ENCODE results near the gene PPFIBP1. TPM values are rescaled to one million over a fixed set of nuclear protein-coding genes. Genes with fewer than 3 reads are reported as not detected.
"Not testable (repeated sequence)": the region's sequence is repeated elsewhere in the genome, so short reads cannot be mapped to it uniquely, and the experiment has no call there.

PPFIBP1 gene
- total RNA-seq, 1 donor from 2014 or later = 439 TPM

GRCh38 chr12:27623645-27624044, 99.6 kb downstream of the PPFIBP1 start:
- peak in 1 of 2 donors; percentile 73 for DNase-seq (ENCODE audit: low read depth in 2 of 2)

GRCh38 chr12:27624586-27624985, 100.6 kb downstream of the PPFIBP1 start:
- DNase-seq (ENCODE audit: low read depth in 2 of 2) = peak in 1 of 2 donors; percentile 36

- peak in 1 of 2 donors; percentile 61 for DNase-seq (ENCODE audit: low read depth in 2 of 2)
These were observed 103.3 kb downstream of the PPFIBP1 start for GRCh38 chr12:27627123-27627852.

GRCh38 chr12:27627853-27628469, 104.0 kb downstream of the PPFIBP1 start:
- not testable (repeated sequence) for DNase-seq (ENCODE audit: low read depth in 2 of 2)

GRCh38 chr12:27630219-27630618, 106.2 kb downstream of the PPFIBP1 start:
- peak; percentile 32 to 58 for DNase-seq (ENCODE audit: low read depth in 2 of 2)

- DNase-seq (ENCODE audit: low read depth in 2 of 2) = no peak
These were observed 107.4 kb downstream of the PPFIBP1 start for GRCh38 chr12:27631365-27631764.

- peak; percentile 51 to 55 for DNase-seq (ENCODE audit: low read depth in 2 of 2)
These were observed 107.9 kb downstream of the PPFIBP1 start for GRCh38 chr12:27631813-27632491.

- DNase-seq (ENCODE audit: low read depth in 2 of 2) = peak; percentile 58 to 68
These were observed 111.5 kb downstream of the PPFIBP1 start for GRCh38 chr12:27635349-27635972.

- DNase-seq (ENCODE audit: low read depth in 2 of 2) = not testable (repeated sequence)
These were observed 112.6 kb downstream of the PPFIBP1 start for GRCh38 chr12:27636569-27636968.

GRCh38 chr12:27637524-27637923, 113.5 kb downstream of the PPFIBP1 start:
- no peak for DNase-seq (ENCODE audit: low read depth in 2 of 2)

GRCh38 chr12:27639265-27639664, 115.3 kb downstream of the PPFIBP1 start:
- no peak for DNase-seq (ENCODE audit: low read depth in 2 of 2)

- DNase-seq (ENCODE audit: low read depth in 2 of 2) = not testable (repeated sequence)
These were observed 116.7 kb downstream of the PPFIBP1 start for GRCh38 chr12:27640566-27641200.

GRCh38 chr12:27642361-27642760, 118.4 kb downstream of the PPFIBP1 start:
- DNase-seq (ENCODE audit: low read depth in 2 of 2) = not testable (repeated sequence)

- DNase-seq (ENCODE audit: low read depth in 2 of 2) = not testable (repeated sequence)
These were observed 118.9 kb downstream of the PPFIBP1 start for GRCh38 chr12:27642892-27643291.

- DNase-seq (ENCODE audit: low read depth in 2 of 2) = peak in 1 of 2 donors; percentile 43
These were observed 120.3 kb downstream of the PPFIBP1 start for GRCh38 chr12:27644158-27644845.

- DNase-seq (ENCODE audit: low read depth in 2 of 2) = no peak
These were observed 121.7 kb downstream of the PPFIBP1 start for GRCh38 chr12:27645671-27646070.

- DNase-seq (ENCODE audit: low read depth in 2 of 2) = no peak
These were observed 122.1 kb downstream of the PPFIBP1 start for GRCh38 chr12:27646149-27646548.

GRCh38 chr12:27650011-27650410, 126.0 kb downstream of the PPFIBP1 start:
- DNase-seq (ENCODE audit: low read depth in 2 of 2) = no peak

GRCh38 chr12:27651201-27651600, 127.2 kb downstream of the PPFIBP1 start:
- DNase-seq (ENCODE audit: low read depth in 2 of 2) = no peak

- DNase-seq (ENCODE audit: low read depth in 2 of 2) = peak; percentile 75 to 87
These were observed 128.3 kb downstream of the PPFIBP1 start for GRCh38 chr12:27652174-27652763.

Measured in dermis microvascular lymphatic vessel endothelial cell (primary cell).